Activated CD8-positive, alpha-beta memory T cell treated with anti-CD3 and anti-CD28 coated beads for 1 hour (primary cell): Measurements from ENCODE around the gene IGFALS.

Source experiments
- DNase-seq, 2 donors: peaks; one replicate each; pipeline ENCODE4 v3.0.0-alpha.2; 2020; ENCODE audit warnings: low read depth in 1 of 2; ENCODE audit errors: extremely low read depth in 1 of 2

IGFALS gene

GRCh38 chr16:1790611-1791255, 2.8 kb downstream of the IGFALS start:
- DNase-seq: no peak

DNA sequence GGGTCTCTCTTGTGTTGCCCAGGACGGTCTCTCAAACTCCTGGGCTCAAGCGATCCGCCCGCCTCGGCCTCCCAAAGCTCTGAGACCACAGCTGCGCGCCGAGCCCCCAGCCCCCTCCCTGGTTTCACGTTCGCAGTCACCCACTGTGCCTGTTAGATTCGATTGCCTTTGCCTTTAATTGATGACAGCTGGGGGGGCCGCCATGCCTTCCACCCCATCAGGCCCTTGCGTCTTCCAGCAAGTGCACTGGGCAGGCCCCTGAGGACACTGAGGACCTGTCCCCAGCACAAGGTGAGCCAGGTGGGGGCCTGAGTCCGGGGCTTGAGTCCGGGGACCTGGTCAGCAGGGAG, 3.3 kb downstream of the IGFALS start:
- DNase-seq: no peak

DNA sequence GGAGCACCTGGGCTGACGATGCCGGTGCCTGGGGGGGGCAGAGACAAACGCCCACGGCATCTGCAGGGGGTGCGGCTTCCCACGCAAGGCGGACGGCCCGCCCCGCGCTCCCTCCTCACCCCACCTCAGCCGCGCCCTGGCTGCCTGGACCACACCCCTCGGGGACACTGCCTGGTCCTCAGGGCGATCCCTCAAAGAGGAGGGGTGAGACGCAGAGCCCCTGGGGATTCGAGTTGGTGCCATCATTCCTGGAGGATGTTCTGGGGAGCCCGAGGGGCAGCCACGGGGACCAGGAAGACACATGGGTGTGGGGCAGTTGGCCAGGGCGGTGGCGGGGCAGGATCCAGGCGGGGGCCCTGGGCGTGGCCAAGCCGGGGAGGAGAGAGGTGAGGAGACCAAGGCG, 3.9 kb downstream of the IGFALS start:
- no peak for DNase-seq

DNA sequence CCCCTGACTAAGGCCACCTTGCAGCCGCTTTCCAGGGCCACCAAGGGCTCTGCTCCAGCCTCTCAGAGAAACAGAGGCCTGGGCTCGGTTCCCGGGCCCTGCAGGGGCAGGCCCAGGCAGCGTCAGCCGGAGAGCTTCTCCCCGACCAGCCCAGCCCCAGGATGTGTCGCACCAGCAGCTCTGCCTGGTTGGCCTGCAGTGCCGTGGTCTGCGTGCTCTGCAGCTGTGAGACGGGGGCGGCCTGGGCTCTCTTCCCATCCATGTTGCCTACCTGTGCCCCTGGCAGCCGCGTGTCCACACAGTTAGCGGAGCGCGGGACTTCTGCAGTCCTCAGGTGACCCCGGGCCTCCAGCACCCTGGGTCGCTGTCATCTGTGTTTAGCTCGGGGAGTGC, 4.8 kb downstream of the IGFALS start:
- no peak for DNase-seq

- DNase-seq: no peak
Observed at GRCh38 chr16:1788095-1788707, 5.3 kb downstream of the IGFALS start.

DNA sequence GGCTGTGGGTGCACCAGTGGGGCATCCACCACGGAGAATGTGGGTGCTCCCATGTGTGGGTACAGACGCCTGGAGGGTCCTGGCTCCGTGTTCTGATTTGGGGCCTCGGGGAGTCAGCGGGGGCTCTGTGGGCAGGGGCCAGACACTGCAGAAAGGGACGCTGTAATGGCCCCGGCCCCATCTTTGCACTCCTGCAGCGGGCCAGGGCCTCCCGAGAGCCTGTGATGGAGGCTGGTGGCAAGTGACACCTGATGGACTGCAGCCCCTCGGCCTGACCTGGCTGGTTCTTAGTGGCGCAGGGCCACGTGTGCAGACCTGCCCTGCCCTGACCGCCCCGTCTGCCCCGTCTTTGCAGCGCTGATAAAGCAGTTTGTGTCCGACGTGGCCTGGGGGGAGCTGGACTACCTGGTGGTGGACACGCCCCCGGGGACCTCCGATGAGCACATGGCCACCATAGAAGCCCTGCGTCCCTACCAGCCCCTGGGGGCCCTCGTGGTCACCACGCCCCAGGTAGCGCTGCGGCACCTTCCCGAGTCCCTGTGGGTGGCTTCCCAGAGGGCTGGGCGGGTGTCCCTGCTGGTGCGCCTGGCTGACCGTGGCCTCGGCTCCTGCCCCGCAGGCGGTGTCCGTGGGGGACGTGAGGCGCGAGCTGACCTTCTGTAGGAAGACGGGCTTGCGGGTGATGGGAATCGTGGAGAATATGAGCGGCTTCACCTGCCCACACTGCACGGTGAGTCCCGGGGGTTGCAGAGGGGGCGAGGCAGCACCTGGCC, 6.0 kb downstream of the IGFALS start:
- no peak for DNase-seq

DNA sequence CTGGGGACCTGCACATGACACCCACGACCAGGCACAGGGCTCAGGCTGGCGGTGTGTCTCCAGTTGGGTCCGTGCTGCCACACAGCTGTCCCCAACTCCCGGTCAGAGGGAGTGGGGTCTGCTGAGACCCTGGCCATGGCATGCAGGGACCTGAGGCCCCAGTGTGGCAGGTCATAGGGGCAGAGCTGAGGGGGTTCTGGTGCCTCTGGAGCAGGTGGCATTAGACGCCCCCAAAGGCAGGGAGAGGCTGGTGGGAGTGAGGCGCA, 6.5 kb downstream of the IGFALS start:
- no peak for DNase-seq

DNA sequence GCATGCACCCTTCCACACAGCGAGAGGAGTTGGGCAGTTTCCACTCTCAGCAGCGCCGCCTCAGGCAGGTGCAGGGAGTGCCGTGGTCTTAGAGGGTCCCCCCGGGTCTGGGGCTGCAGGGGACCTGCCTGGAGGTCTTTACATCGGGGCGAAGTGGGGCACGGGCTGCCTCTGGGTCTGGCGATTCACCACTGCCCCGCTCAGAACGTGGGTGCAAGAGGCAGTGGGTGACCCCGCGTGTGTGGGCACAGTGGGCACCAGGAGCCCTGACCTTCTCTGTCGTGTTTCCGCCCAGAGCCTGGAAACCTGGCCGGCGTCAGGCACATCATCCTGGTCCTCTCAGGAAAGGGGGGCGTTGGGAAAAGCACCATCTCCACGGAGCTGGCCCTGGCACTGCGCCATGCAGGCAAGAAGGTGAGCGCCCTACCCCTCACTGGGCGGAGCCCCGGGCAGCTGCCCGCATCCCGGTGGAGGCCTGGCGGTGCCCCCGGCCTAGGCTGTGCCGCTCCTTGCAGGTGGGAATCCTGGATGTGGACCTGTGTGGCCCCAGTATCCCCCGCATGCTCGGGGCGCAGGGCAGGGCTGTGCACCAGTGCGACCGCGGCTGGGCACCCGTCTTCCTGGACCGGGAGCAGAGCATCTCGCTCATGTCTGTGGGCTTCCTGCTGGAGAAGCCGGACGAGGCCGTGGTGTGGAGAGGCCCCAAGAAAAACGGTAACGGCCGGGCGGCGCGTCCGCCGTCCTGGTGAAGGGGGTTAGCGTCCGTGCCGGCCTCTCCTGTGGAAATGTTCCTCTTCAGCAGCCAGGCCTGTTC, 7.1 kb downstream of the IGFALS start:
- no peak for DNase-seq

GRCh38 chr16:1785846-1786170, 7.7 kb downstream of the IGFALS start:
- no peak for DNase-seq

GRCh38 chr16:1784977-1785845, 8.3 kb downstream of the IGFALS start:
- DNase-seq: no peak

GRCh38 chr16:1782408-1783264, 10.9 kb downstream of the IGFALS start, which contains the start of the genes NUBP2 and SPSB3:
Gene NUBP2 (plus strand): TSS chr16:1782960. CDS start chr16:1783021, 61 bp downstream.
Gene SPSB3 (minus strand): TSS chr16:1782571. CDS start chr16:1781483, 1,088 bp downstream.
- peak; percentile 94 for DNase-seq

DNA sequence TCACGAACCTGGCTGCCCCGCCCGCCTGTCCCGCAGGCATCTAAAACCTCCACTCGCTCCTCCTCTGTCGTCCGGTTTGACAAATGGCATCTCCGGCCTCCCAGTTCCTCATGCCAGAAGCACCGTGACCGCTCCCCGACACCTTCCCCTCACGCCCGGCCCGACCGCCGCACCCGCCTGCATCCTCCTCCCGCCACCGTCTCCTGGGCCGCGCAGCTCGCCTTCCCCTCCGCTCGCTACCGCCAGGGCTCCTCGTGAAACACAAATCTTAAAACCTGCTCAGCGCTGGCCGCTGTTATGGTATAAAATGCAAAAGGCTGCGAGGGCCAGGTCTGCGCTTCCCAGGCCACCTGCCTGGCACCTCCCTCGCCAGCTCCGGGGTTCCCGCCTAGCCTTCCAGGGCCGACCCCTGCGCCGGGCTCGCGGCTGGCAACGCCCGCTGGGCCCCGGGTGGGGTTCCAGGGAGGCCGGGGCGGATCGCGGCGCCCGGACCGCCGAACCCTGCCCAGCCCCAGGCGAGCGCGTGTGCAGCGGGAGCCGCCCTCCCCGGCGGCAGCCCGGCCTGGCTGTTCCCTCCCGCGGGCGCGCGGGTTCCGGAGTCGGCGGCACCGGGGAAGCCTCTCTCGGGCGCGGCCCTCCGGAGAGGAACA, 11.6 kb downstream of the IGFALS start:
- no peak for DNase-seq

DNA sequence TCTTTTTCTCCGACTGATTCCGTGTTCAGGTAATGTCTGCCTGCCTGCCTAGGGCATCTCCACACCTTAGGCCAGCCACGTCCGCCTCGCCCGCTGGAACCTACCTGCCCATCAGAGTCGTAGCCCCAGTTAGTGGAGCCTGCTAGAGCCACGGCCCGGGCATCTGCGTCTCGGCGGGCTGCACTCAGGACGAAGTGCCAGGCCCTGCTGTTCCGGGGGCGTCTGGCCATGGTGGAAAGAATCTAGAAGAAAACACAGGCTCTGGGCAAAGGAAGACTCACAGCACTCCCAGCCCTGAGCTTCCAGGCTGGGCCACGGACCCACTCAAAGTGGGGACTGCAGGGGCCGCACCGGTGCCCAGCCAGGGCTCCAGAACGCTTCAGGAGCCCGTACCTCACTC, 12.3 kb downstream of the IGFALS start:
- DNase-seq: no peak

- DNase-seq: no peak
Observed at GRCh38 chr16:1780677-1781072, 12.8 kb downstream of the IGFALS start.

- DNase-seq: no peak
Observed at GRCh38 chr16:1779741-1780676, 13.5 kb downstream of the IGFALS start.

GRCh38 chr16:1779234-1779701, 14.2 kb downstream of the IGFALS start:
- DNase-seq: no peak

DNA sequence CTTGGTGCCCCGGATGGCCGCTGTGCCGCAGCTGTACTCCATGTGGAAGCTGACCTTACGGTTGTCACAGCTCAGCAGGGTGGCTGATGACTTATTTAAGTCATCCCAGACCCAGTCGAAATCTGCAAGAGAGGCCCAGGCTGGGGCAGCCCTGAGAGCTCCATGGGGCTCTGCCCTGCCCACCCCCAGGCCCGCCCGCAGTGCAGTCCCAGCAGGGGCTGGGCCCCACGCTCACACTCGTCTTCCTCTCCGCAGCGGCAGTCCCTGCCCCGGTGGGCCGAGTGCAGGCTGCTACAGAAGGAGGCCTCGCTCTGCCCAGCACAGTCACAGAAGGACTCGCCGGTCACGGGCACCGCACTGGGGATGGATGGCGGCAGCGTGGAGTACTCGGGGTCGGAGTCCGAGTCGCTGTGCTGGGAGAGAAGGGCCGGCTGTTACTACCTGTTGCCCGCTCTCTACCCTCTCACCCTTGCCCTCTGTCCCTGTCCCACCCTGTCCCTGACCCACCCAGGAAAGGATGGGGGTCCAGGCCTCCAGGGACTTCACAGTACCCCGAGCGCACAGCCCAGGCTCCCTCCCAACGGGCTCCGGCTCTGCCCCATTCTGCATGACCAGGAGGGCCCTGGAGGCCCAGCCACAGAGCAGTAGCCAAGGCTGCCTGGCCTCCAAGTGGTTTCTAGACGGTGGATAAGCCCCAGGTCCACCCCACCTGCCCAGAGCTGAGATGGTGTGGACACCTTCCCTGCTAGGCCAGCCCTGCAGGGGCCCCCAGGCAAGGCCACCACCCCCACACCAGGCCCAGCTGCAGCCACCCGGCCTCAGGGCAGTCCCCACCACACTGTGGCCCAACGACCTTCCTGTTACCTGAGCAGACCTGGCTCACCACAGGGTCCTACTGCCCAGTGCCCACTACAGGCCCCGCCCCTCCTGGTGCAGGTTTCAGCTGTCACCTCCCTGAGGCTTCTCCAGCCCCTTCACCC, 15.0 kb downstream of the IGFALS start:
- DNase-seq: no peak
